Measurements from ENCODE around the gene PTPRT.

The PTPRT gene

DNA sequence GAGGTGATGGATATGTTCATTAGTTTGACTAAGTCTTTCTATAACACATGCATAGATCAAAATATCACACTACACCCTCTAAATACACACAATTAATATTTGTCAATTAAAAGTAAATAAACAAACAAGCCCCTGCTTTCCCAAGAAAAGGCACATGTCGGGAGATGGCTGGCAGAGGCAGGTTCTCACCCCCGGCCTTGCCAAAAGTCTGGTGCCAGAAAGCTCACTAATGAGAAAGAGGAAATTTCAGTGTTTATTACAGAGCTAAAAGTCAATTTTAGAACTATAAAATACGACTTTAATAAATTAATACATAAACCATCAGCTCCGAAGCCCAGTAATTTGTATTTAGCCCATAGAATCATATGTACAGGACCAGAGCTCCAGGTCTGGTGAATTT is 404.7 kb downstream of the PTPRT start:
- DNase-seq = no peak

DNA sequence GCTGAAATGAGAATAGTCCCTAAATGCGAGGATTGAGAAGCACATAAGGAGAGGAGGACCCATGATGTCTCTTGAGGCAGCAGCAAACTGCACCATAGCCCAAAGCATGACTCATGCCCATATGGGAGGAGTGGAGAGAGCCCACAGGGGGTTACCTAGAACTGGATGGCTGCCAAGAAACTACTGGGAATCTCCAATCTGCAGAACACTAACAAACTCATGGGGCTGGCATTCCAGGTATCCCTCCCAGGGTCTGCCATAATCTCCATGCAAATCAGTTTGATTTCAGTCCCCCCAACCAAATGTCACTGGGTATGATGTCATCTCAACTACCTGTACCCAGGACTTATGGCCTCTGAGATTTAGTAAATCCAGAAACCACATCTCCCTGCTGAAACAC is 410.5 kb downstream of the PTPRT start:
- no peak for DNase-seq

DNA sequence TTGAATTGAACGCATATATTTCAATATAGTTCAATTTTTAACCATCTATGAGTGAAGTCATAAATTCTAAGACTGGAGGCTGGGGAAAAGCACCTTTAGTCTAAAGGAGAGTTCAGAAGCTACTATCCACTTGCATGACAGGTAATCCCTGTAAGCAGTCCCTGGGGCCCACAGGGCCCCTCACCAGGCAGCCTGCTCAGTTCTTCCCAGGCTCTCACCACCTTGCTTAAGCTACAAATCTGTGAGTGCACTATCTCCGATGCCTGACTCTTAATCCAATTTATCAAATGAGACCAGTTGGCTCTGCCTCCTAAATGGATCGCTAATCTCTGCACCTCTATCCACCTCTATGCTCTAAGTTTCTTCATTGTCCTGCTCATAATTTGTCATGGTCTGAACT is 413.8 kb downstream of the PTPRT start:
- no peak for DNase-seq

DNA sequence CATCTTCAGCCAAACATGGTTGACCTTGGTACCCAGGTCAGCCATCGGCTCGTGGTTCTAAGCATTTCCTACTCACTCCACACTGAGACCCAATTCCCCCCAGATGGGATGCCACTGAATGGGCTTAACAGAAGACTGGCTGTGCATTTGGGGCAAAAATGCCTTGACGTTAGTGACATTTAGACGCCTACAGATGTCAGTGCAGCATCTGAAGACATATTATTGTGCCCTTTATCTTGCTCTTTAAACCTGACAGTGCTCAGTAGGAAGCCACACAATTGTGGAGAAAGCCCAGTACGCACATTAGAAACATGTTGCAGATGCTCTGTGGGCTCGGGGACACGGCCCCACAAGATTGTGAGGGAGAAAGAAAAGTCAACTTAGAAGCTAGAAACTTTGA is 414.7 kb downstream of the PTPRT start:
- no peak for DNase-seq

DNA sequence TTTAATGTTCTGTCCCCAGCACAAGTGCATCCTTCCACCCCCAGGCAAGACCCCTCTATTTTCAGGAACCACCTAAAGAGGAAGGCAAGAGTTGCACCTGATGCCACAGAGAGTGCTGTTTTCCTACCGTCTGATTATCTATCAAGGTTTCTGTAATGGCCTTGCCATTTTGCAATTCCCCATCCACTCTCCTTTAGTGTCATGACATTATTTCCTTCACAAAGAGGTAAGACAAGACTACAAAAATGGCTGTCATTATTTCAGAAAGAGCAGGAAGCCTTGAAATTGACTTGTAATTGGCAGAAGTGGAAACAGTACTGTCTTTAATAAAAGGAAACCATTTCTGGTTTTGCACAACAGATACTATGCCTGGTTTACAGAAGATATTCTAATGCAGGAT is 426.7 kb downstream of the PTPRT start:
- DNase-seq = no peak

DNA sequence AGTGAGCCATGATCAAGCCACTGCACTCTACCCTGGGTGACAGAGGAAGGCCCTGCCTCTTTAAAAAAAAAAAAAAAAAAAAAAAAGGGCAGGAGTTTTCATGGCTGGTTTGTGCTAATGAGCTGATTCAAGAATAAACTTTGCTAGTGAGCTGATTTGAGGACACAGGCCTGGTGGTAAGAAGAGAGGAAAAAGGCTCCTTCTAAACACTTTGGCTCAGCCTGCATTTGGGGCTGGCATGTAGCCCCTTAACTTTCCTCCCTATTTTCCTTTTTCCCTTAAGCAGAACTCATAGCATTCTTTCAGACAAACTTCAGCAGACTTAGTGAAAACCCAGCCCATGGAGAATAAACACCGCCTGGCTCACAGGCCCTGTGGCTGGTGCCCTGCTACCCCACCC is 432.7 kb downstream of the PTPRT start:
- no peak for DNase-seq

DNA sequence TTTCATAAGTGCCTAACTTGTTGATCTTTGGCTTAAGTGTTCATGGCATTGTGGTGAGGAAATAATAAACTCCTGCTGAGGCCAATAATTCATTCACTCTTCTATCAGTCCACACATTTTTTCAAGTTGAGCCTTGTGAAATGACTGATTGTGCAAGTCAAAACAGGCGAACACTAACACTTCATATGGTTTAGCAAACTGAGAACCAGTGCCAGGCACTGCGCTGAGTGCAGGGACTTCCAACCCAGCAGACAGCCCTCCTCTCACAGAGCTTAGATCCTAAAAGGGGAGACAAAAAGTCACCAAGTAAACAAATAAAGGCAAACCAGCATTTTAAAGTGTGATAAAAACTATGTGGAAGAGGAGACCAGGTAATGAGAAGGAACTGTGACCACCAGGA is 435.0 kb downstream of the PTPRT start:
- DNase-seq = no peak

DNA sequence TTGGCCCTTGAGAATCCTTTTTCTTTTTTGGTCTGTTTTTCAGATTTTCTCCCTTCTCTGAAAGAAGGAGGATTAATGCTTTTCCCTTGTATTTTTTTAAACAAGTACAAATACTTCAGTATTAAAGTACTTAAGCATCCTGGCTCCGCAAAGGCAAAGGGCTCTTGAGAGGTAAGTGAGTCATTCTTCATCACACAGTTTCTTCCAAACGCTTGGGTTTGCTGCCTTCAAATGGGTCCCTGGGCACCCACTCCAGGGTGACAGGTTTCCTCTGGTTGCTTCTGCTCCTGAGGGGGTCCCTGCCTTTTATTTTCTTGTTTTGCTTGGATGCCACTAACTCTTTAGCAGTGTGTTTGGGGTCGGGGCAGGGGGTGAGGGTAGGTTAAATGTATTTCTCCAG is 437.1 kb downstream of the PTPRT start:
- no peak for DNase-seq

DNA sequence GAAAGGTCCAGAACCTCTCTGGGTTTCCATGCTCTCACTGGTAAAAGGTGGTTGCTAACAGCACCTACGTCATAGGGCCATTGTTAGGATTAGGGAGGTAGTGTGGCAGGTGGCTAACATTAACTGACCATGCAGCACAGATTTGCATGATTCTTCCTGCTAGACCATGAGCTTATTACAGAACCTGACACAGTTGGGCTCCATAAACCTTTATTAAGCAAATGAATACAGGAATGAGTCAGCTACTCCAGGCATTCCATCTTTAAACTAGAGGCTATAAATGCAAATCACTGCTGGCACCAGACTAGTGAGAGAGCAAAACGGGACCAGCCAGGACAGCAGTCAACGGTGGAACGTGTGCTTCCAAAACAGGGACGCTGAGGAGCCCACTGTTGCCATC is 440.1 kb downstream of the PTPRT start:
- no peak for DNase-seq

DNA sequence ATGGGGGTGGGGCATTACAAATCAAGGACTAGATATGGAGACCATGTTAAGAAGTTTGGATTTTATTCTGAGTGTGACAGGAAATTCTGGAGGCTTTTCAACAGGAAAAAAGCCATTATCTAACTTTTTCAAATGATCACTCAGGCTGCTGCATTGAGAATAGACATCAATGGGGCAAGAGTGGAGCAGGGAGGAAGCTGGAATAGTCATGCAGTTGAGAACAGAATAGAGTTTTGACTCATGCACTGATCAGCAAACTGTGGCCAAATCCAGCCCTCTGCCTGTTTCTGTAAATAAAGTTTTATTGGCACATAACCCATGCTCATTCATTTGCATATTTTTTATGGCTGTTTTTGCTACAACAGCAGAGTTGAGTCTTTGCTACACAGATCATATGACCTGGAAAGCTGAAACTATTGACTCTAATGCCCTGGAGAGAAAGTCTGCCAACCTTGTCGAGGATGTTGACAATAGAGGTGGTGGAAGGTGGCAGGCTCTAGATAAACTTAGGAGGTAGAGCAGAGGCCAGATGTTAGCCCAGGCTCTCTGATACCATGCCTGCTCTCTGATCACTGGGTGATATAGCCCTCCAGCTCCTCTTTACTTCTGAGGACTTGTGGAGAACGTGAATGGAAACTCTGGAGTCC is 441.8 kb downstream of the PTPRT start:
- no peak for DNase-seq

DNA sequence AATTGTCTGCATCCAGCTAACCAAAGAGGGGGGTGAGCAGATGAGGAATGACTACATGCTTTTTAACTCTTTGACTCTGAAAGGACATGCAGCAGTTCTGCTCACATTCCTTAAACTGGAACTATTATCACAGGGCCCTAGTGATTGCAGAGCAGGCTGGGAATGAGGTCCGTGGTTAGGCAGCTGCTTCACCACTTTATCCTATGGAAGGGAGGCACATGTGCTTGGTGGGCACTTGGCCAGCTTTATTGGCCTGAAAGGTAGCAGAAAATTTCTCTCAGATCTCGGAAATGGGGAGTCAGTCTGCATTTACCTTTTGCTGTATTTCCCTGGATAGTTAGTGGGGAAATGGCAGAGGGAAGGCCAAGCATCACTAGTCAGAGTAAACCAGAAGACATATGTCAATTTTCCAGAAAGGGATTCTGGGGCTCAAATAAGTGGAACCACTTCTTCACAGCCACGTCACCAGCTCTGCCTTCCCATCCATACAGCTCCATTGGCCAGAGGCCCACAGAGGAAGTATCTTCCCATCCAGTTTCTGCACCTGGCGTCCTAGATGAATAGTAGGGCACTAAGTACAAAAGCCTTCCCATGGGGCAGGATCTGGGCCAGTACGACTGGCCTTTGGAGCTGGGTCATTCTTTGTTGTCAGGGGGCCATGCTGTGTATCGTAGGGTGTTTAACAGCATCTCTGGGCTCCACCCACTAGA is 444.8 kb downstream of the PTPRT start:
- DNase-seq = no peak

DNA sequence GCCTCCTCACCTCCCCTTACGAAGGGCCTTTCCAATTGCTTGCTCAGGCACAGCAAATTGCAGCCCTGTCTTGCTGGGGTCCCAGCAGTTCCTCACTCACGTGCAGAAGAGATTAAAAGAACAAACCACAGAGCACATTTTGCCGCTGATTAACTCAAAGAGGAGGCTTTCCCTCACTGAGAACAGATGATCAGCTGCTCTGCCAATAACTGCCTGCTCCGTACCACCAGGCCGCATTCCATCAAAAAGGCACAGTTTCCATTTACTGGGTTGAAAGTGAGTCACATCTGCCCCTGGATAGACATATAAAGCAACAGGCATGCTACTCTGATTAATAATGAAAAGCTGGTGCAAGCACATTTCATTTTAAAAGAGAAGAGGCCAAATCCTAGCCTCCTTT is 446.8 kb downstream of the PTPRT start:
- DNase-seq = no peak

DNA sequence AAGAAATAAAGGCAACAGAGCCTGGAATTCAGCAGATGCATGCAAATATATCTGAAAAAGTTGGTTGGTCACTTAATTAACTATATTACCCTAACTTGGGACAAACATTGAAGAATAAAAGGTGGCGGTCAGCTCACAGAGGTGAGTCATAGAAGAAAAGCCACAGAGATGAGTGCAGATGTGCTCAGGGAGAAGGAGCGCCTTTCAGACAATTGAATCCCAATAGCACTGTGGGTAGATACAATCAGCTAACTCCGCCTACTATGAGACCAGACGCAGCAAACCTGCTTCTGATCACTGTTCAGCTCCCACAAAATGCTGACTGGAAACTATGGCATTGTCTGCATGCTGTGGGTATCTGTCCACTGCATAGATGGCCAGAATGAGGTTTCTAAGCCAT is 447.8 kb downstream of the PTPRT start:
- no peak for DNase-seq

DNA sequence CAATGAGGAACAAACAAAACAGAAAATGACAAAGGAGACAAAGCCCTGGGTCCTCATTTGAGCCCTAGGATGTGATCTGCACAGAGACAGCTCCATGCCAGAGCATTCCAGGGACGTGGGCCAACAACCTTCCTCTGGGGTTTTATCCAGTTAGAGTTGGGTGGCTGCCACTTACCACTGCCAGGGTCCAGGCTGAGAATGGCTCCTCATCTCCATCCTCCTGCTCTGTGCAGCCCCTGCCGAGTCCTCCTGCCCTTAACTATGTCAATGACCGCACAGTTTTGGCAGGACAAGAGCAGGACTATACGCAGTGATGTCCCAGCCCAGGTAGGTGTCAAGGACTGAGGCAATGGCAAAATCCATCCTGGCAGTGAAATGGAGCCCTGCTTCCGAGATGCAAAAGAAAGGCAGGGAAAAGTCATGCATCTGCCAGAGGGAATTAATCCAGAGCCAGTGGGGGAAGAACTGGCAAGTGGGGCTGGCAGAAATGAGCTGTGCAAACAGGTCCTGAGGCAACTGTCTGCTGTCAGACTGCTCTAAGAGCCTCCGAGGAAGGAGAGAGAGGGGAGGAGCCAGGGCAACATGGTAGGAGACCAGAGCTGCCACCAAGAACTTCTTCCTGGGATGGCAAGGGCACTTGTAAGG is 449.4 kb downstream of the PTPRT start:
- no peak for DNase-seq

DNA sequence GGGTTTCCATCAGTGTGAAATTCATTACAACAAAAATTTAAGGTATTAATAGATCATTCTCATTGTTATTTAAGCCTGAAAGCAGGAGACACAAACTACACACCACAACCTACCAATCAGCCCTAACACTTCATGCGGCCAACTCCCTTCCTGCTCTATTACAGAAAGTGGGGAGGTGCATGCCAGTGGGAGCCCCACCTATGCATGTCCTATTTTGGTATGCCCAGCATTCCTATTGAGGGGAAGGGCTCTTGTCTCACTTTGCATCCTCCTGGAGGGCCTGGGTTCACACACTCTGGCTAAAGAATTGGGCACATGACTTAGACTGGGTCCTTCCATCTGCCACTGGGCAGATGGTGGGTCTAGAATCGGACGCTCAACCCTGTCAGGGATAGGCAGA is 450.0 kb downstream of the PTPRT start:
- no peak for DNase-seq

DNA sequence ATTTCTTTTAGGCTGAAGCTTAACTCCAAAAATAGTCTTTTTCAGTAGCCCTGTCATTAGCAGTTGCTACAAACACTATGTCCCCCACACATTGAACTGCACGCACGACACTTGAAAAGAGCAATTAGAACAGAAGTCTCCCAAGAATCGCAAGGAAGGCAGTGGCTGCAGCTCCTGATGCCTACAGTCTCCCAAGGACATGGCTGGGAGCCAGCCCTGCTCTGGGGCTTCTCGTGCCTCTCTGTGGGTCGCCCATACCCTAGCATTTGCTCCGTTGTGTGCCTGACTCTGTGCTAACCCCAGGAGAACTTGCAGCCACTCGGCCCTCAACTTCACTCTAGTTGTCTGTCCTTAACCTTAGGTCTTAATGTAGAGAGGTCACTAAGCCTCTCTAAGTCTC is 454.2 kb downstream of the PTPRT start:
- DNase-seq = no peak

DNA sequence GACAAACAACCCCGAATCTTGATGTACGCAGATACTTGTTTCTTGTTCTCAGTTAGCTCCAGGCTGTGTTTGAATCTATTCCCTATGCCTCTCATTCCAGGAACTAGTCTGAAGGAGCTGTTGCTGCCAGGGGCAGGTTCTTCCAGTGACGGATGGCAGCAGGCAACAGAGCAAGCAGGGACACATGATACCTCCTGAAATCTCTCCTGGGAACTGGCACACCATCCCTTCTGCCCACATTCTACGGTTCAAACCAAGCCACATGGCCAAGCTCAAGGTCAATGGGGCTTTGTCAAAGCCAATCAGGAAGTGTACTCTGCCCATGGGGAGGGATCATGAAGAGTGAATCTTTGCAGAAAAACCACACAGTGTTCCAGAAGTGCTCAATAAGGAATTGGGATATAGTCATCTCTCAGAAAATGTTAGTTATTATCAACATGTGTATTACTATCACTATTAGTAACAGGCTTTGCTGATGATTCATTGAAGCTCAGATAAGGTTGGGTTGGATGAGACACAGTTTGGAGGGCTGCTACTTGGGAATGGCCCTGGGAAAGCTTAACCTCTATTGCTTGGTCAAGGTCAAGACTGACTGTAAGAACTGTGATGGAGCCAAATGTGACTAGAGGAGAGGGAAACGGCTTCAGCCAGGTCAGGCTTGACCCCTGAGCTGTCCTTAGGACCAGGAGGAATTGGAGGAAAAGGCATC is 454.9 kb downstream of the PTPRT start:
- no peak for DNase-seq

DNA sequence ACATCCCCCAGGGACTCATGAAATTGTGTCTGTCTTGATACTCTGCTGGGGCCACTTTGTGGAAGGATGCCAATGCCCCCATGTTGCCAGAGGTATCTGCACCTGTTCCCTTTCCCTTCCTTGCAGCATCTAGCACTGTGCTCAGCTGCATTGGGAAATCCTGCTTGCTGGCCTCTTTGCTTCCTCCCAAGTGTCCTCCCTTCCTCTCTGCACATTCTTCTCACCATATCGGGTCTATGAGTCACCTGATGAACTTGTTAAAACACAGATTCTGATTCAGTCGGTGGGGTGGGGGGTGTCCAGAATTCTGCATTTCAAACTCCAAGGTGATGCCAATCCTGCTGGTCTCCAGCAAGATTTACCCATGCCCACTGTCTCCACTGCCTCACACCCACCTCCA is 467.8 kb downstream of the PTPRT start:
- DNase-seq = no peak

DNA sequence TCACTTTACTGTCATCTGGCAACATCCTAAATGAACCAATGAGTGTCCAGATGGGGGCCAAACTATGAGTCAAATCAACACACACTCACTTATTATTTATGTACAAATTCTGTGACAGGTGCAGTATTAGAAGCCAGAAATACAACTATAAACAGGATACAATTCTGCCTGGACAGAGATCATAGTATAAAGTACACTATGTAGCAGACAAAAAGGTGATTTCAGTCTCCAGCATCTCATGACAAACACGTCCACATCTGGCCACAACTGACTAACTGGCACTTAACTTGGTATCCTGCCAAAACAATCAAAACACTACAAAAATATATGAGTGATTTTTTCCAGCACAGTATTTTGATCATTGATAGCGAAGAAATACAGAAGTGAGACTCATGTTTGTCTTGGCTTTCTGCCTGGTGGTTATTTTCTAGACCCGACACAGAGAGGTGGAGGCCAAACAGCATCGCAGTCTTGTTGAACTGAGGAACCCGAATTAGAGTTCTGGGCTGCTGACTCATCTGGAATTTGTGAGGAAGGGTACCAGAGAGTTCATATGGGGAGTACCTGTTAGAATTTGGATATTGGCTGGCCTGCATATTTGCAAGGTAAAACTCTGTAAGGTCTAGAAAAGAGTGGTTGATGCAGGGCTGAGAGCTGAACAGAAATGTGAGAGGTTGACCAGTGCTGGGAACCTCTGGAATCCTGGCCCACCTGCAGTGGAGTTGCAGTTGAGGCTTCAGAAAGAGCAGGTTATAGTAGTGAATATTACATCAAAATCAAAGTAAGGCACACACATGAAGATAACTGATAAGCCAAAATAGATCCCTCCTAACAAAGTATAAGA is 475.2 kb downstream of the PTPRT start:
- DNase-seq = no peak

DNA sequence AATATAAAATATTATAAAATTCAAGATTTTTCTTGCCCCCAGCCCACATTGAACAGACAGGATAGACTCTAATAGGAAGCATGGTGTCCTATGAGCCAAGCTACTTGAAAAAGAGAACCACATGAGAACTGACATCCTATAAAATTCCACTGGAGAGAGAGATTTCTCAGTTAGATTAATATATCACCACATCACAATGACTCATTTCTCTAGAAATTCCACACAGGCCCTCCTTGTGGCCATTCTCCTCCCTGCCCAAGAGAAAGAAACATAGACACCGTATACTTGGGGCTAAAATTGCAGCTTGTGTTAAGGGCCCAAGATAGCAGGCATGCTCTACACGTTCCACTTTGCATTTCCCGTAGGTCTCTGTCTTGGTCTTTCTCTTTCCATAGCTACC is 481.4 kb downstream of the PTPRT start:
- DNase-seq = no peak

DNA sequence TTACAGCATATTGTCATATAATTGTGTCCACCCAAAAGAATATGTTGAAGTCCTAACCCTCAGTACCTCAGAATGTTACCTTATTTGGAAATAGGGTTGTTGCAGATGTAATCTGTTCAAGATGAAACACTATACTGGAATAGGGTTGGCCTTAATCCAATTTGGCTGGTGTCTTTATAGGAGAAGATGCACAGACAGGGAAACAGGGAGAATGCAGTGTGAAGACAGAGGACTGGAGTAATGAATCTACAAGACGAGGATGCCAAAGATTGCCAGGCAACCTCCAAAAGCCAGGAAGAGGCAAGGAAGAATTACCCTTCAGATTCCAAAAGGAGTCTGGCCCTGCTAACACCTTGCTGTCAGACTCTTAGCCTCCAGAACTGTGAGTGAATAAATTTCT is 482.9 kb downstream of the PTPRT start:
- no peak for DNase-seq

DNA sequence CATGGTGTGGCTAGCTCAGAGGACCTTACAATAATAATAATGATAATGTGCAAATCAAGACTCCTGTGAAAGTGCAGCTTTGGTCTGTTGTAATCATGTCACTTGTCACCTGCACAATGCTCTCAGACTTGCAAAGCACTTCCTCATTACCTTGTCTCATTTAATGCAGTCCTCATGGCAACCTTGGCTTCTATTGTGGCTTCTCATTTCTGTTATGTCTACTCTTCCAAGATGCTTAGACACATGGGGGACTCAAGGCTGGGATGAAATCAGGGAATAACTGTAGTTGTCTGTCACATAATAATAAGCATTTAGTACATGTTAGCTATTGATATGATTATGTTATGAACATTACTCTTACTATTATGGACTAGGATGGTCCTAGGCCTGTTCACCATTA is 484.2 kb downstream of the PTPRT start:
- DNase-seq = no peak

DNA sequence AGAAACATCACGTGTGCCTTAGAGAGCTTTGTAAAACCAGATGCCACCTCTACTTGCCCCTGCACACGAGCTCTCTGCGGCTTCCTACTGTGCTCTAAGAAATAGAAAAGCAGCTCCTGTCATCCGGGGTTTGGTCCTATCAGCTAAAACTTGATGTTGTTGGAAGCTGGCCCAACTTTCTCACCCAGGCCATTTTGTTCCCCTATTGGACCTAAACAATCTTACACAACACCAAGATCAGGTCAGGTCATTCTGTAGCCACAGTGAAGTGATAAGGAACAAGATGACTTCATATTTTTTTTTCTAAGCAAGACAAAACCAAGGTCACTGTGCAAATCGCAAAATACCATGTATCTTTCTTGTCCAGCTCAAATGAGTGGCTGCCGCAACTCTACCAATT is 486.0 kb downstream of the PTPRT start:
- no peak for DNase-seq

Measured in hematopoietic multipotent progenitor cell treated with erythropoietin and hydrocortisone succinate and interleukin-3 and kit ligand, for 6 days (in vitro differentiated cells).